NCI-H2081 (cell line): Measurements from ENCODE around the gene GALNTL6.

Source experiments
- DNase-seq, 2 experiments: peaks; one replicate each; lab custom pipeline; 2025; lab: John Stamatoyannopoulos, UW

GALNTL6 gene

DNA sequence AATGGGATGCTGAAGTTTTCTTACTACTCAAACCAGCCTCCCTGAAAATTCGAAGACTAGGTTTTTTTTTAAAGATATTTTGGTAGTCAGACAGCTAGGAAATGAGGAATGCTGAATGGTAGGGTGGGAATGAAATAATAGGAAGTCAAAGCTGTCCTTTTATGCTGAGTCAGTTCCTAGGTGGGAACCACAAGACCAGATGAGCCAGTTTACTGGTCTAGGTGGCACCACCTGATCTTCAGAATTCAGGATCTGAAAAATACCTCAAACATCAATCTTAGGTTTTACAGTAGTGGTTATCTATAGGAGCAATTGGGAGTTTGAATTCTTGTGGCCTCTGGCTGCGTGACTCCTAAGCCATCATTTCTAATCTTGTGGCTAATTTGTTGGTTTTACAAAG is 1172.3 kb downstream of the GALNTL6 start:
- DNase-seq, result no peak

DNA sequence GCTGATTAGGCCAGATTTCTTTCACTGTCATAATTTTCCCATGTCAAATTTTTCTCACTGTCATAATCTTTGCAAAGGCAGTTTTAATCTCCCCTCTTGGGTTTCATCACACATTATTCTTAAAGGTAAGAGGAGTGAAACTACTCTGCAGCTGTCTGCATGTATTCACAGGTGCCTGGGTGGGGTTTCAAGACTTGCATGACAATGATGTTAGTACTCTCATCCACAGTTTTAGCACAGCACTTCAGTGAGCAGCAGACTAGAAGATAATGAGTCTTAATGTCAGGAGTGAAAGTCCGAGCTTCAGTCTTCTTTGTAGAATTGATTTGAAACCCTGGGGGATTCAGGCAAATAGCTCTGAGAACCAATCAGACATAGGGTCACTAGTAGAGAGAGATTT is 1172.9 kb downstream of the GALNTL6 start:
- DNase-seq, result no peak

DNA sequence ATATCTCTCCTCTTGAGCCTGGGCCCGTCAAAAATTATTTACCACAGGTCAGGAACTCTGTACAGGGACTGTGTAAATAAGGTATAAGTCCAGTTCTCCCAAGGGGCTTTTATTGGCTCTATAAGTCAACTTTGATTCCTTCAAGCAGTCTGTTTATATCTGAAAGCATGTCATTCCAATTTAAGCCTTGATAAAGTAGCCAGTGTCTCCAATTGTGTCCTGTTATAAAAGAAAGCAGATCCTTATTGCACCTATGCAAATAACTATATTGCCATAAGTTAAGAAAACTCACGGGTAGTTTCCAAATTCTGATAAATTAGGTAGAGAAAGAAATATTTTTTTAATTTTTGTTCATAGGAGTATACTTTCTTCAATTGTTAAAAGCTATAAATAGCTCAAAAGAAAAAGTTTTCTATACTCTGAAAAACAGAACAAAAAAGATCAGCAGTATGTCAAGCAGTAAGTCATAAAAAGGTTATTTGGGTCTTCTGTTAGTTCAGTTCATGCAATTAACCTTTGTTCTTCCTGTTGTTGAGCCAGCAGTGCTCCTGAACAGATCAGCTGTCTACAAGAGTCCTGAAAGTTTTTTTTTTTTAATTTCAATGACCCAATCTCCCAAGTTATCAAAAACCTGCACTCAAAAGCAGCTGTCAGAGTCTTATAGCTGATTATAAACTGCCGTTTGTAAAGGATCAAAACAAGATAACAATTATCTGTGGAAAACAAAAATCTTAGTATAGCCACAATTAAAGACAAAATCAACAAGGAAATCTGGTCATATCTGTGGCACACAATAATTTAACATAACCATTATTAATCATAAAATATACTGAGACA is 1177.0 kb downstream of the GALNTL6 start:
- DNase-seq, result no peak

DNA sequence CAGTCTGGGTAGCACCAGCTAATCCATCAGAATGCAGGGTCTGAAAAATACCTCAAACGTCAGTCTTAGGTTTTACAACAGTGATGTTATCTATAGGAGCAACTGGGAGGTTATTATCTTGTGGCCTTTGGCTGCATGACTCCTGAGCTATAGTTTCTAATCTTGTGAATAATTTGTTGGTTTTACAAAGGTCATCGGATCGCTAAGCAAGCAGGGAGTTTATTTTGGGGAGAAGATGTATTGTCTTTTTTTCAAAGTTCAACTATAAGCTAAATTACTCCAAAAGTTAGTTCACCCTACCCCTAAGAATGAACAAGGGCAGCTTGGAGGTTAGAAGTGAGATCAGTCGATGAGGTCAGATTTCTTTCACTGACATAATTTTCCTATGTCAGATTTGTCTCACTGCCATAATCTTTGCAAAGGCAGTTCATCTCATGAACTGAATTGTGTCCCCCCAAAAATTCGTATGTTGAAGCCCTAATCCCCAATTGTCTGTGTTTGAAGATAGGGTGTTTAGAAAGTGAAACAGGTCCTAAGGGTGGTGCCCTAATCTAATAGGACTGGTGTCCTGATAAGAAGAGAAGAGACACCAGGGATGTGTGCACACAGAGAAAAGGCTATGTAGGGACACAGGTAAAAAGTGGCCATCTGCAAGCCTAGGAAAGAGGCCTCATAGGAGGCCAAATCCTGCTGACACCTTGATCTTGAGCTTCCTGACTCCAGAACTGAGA is 1179.6 kb downstream of the GALNTL6 start:
- DNase-seq, result no peak

DNA sequence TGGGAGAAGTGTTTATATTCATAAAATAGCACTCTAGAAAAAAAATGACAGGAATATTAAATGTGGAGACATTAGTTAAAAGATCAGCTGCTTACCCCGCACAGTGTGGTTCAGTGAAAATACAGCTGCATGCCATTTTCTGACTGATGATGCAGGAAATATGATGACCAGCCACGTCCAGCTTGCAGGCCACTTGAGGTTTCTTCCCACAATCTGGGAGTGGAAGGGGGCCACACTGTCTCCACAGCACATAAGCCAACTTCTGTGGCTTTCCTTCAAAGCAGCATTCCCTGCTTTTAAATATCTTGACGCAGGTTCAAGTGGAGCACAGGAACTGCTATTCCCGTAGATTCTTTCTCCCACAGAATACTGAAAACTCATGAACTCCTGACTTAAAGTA is 1182.0 kb downstream of the GALNTL6 start:
- DNase-seq, result no peak

DNA sequence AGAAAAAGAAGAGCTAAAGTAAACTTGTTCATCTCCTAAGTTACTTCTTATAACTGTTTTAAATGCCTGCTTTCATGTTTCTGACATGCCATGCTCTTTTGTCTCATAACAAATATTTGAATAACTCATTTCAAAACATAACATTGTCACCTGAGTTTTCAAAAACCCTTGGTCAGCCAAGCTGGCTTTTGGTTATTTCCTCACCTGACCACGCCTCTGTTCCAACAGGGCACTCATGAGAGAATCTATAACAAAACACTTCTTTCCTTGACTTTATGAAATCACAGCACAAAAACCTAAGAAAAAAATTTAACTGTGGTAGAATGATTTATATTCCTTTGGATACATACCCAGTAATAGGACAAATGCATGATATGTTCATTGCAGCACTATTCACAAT is 1182.5 kb downstream of the GALNTL6 start:
- DNase-seq, result no peak

DNA sequence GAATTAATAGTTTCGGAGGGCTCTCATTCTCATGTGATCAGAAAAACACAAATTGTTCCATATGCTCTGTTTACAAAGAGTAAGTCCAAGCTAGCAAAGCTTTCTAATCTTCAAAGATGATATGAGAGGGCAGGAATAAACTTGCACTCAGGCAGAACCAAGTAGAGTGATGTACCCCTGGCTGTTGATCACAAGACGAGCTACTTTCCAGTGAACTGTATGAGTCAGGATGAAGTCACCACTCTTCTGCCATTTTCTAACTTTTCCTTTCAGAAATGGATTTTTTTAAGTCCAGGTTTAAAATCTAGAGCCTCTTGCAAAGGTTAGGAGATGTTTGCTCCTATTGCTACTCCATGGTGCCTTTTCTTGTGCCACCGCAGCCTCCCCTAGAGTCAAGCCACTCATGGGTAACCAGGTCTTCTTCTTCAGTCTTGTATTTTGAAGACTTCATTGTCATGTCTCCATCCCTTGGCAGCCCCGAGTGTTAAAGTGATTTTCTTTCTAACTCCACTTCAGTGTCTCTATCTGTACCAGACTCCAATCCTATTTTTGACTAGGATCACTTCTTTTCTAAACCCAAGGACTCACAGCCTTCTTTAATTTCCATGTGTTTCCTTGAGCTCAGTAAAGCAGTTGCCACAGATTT is 1183.5 kb downstream of the GALNTL6 start:
- DNase-seq, result no peak

DNA sequence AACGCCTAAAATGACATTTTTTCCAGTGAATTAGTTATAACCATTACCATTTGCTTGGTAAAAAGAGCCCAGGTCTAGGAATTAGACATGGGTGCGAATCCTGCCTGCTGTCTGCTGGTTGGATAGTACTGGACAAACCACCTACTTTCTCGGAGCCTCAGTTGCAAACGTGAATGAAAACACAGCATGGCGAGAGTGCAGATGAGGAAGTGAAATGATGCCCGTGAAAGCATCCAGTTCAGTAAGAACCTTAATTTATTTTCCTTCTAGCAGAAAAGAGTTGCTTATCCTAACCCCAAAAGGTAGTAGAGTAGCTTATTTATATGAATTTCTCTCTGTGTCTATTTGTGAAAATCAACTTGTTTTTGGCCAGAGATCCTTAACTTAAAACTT is 1184.0 kb downstream of the GALNTL6 start:
- no peak for DNase-seq

DNA sequence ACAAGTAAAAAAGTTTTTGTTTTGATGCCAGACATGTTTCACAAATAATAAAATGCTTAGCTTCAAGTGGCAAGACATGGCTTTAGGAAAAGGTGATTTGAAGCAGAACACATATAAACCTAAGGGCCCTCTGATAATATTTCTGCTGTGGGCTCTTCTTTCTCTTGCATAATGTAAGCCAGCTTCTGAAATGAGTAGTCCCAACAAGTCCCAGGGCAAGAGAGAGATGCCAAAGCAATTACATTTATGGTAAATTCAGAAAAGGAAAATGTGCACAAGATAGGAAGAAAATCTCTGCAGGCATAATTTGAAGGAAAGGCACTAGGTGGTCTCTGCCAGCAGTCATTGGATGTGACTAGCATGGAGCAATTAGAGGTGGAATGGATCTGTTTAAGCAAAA is 1184.7 kb downstream of the GALNTL6 start:
- DNase-seq, result no peak

DNA sequence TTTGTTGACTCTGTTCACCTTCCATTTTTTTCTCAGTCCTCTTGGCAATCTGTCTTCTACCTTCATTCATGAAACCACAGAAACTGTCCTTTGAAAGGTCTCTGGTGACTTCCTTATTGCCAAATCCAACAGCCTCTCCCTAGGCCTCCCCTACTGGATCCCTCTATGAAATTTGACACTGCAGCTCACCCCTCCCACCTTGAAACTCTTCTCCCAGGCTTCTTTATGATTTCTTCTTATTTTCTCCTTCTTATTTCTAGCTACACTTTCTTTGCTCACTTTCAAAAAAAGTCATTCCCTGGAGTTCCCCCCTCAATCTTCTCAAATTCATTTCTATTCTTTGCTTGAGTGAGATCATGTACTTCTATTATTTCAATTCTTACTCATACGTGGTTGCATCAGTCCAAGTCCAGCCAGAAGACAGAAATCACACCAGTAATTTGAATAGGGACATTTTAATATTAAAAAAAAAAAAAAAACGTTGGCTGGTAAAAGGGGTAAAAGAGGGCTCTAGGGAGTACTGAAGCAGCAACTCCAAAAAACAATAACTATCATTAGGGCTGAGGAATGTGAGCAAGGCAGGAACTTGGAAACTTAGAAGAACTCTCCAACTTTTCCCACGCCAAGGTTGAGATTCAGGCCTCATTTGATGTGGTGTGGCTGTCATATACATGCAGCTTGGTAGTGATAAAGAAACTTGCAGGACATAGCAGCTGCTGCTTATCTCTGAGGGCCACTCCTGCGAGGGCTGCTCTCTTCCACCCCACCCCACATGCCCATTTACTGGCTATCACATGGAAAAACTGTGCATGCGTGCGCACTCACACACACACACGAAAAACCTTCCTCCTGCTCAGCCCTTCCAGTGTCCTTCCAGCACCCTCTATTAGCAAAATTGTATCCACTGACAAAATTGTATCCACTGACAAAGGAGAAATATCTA is 1185.6 kb downstream of the GALNTL6 start:
- DNase-seq, result no peak

DNA sequence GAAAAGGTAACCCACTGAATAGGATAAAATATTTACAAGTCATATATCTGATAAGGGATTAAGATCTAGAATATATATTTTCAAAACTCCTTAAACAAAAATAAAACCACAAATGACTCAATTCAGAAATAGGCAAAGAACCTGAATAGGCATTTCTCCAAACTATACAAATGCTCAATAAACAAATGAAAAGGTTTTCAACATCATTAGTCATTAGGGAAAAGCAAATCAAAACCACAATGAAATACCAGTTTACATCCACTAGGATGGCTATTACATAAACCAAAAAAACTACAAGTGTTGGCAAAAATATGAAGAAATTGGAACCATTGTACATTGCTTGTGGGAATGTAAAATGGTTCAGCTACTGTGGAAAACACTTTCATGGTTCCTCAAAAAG is 1188.4 kb downstream of the GALNTL6 start:
- no peak for DNase-seq

DNA sequence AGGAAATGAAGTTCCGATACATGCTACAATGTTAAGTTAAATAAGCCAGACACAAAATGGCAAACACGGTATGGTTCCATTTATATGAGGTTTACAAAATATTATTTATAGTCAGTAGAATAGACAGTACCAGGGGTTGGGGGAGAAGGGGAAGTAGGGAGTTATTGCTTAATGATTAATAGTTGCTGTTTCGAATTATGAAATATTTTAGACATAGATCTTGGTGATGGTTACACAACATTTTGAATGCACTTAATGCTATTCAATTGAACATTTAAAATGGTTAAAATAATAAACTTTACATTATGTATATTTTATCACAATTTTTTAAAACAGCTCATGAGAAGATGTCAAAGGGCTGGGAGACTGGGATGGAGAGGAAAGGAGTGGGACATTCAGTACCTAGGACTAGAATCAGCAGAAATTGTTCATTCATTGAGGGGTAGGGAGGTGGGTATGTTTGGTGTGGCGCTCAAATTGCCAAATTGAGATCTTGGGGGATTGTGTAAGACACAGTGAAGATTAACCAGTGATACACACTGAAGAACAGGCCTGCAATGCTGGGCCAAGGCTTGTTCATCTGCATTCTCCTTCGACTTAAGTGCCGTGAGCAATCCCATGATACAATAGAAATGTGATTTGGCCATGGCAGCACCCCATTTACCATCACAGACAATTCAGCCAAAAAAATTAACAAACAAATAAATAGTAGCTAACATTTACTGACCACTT is 1189.8 kb downstream of the GALNTL6 start:
- no peak for DNase-seq

DNA sequence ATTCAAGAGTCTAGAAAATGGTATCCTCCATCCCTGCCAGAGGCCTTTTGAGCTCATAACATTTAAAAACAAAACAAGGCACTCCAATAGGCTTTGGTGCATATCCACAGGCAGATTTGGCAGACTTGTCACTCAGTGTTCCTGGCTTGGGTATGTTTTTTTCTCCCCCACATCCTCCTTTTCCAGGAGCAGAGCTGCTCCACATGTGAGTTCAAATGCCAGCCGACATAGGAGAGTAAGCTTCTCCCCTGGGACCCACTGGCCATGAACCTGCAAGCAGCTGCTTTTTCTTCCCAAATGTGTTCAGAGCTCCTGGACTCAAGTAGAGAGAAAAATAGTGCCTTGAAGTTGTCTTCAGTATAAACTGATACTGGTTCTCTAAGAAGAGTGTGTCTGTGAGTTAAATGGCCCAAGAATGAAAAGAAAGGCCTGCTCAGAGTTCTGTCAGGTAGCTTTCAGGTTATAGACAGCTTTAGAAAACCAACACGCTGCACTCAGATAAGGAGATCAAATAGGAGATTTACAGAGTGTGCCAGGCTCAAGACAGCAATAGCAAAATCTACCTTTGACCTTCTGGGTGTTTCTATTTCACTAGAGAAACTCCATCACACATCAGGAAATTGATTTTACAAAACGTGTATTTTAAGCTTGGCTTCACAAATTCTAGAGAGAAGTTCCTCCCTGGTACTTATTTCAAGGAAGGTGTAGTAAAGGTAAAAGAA is 1192.9 kb downstream of the GALNTL6 start:
- no peak for DNase-seq

DNA sequence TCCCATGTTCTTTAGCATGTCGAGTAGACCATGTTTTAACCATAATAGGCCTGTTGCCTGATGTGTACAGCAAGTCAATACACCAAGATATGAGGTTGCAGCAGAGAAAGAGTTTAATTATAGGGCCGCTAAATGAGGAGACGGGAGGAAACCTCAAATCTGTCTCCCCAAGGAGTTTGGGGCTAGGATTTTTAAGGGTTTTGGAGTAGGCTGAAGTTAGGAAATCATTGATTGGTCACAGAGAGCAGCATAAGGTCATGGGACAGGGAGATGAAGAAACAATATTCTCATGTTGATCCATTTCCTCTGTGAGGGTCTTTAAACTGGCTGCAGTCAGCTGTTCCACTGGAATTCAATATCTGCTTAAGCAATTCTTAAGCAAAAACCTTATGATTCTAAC is 1195.2 kb downstream of the GALNTL6 start:
- DNase-seq, result no peak

DNA sequence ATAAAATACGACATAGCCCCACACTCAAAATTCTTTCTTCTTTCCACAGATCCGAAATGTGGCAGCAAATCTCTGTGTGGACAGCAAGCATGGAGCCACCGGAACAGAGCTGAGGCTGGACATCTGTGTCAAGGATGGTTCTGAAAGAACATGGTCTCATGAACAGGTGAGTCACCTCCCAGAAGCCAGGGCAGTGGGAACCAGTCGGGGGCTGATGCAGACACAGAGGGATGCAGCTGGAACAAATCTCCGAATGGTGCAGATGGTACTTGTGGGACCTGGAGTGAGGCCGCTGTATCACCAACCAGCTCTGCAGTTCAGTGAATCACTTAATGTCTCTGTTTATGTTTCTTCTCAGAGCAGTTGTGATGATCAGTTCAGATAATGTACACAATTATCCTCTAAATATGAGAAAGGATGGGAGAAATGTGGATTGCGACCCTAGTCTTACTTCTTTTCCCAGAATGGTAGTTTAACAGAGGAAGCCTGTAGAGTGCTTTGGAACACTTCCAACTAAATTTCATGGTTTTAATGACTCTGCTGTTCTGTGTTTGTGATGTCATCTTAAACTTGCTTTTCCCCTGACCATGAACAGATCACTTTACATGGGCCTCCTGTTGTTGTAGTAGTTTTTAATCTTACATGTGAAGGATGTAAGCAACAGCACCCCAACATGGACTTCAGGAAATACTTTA is 1196.1 kb downstream of the GALNTL6 start:
- peak in 1 of 2 experiments; percentile 1 for DNase-seq

DNA sequence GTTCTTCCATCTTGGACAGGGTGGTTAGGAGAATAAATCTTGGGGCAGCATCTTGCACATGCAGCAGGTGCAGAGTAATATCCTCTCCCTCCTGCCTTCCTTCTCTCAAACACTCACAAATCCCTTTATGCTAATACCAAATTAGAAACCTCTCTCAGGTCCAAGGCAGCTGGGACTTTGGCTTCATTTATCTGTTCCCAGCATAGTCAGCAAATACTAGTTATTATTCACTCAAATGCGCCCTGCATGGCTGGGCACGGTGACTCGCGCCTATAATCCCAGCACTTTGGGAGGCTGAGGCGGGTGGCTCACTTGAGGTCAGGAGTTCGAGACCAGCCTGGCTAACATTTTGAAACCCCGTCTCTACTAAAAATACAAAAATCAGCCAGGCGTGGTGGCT is 1199.4 kb downstream of the GALNTL6 start:
- no peak for DNase-seq

DNA sequence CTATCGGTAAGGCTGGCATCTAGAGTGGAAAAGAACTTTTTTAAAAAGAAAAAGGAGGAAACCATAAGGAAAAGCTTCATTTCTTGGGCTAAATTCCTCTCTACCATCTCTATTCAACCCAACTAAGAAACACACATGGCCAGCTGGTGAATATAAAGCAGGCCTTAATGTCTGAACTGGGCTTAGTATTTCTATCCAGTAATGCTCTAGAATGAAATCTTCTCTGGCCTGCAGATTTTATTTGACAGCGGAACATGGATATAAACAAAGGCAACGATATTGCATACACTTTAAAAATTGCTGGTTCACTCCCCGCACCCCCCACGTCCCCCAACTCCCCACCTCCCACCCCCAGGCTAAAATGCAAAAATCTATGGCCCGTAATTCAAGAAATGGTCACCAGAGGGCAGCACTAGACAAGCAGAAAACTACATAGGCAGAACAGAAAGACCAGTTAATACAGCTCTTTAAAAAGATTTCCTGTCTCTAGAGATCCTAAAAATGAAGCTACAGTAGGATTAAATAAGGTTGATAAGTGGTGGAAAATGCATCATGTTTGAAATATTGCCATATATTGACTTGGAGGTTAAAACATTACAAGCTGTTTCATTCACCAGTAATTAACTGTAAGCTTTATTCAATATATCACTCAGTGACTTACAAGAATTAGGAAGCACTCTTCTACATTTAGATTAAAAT is 1200.2 kb downstream of the GALNTL6 start:
- DNase-seq, result peak in 1 of 2 experiments; percentile 26

DNA sequence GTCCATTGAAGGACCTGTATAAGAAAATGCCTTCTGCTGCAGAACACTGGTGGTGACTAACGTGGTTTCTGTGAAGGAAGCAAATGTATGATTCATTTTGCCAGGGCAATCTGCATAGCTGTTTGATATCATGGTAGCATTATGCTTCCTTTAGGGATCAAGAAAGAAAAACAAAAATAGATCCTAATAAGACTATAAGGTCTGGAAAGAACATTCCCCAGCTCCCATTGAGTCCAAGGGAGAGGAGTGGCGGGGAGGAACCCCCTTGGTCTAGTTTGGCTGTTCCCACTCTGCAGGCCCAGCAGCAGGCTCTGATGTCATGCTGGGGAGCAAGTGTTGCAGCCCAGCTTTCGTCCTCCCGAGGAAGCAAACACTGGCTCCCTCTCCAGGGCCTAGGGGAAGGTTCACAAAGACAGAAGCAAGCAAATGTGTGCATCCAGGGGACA is 1200.9 kb downstream of the GALNTL6 start:
- peak in 1 of 2 experiments; percentile 3 for DNase-seq

DNA sequence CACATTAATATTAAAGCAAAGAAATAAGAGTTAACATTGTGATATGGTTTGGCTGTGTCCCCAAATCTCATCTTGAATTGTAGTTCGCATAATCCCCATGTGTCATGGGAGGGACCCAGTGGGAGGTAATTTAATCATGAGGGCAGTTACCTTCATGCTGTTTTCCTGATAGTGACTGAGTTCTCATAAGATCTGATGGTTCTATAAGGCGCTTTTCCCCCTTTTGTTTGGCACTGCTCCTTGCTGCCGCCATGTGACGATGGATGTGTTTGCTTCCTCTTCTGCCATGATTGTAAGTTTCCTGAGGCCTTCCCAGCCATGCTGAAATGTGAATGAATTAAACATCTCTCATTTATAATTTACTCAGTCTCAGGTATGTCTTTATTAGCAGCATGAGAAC is 1201.6 kb downstream of the GALNTL6 start:
- DNase-seq, result no peak
